ENCODE measurements around the gene FZD10. TPM values are rescaled to one million over a fixed set of nuclear protein-coding genes. Genes with fewer than 3 reads are reported as not detected.

The FZD10 gene, protein sequence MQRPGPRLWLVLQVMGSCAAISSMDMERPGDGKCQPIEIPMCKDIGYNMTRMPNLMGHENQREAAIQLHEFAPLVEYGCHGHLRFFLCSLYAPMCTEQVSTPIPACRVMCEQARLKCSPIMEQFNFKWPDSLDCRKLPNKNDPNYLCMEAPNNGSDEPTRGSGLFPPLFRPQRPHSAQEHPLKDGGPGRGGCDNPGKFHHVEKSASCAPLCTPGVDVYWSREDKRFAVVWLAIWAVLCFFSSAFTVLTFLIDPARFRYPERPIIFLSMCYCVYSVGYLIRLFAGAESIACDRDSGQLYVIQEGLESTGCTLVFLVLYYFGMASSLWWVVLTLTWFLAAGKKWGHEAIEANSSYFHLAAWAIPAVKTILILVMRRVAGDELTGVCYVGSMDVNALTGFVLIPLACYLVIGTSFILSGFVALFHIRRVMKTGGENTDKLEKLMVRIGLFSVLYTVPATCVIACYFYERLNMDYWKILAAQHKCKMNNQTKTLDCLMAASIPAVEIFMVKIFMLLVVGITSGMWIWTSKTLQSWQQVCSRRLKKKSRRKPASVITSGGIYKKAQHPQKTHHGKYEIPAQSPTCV
- polyA plus RNA-seq (ENCODE audit: insufficient read length in 3 of 3), result 1 to 10 TPM; 1.8 to 2.8 (median 2.3) TPM

DNA sequence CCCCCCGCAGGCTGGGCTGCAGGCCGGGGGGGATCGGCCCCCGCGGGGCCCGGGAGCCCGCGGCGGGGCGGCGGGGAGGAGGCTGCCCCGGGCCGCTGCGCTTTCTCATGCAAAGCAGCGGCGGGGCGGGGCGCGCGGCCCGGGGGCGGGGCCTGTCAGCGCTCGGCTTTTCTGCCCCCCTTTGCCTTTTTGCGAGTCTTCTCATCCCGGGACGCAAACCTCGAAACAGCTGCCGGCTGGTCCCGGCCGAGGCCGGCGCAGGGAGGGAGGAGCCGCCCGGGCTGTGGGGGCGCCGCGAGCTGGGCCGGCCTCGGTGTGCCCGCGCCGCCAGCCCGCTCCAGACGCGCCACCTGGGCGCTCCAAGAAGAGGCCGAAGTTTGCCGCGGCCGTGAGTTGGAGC, at the start of gene FZD10:
Gene FZD10 (plus strand): TSS at position 198 of the 400 bp plus-strand sequence. CDS start 479 bp downstream, outside the sequence.
- DNase-seq (ENCODE audit: low read depth in 3 of 3, low spot score in 2 of 3), result no peak

DNA sequence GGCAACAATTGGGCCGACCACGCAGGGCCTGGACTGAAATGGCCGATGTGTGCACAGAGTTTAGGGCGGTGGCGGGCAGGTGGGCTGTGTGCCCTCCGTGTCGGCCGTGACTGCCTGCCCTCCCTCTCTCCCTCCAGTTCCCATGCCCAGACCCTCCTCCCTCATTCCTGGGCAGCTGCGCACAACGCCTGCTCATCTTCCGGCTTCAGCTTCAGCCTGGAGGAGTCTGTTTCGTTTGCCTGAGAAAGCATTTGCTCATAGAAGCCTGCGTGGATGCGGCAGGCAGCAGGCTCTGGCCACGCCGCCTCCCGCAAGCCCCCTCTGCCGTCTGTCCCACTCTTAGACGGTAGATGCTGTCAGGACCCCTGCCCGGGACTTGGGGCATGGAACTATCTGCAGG, 47.3 kb upstream of the FZD10 start:
- no peak for DNase-seq (ENCODE audit: low read depth in 3 of 3, low spot score in 2 of 3)

DNA sequence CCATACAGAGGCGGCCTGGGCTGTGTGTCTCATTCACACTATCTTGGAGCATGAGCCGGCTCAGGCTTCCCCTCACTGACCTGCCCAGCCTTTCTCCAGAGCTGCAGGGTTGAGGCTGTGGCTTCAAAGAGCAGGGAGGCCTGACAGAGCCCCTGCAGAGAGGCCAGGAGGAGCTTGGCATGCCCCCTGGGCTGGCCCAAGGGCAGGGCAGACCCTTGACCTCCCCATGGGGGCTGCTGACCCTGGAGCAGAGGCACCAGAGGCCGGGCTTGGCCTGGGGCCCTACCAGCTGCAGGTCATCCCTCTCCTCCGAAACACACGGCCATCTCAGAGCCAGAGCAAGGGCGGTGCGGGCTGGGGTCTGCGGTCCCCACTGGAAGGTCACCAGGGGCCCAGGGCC, 46.6 kb upstream of the FZD10 start:
- no peak for DNase-seq (ENCODE audit: low read depth in 3 of 3, low spot score in 2 of 3)

DNA sequence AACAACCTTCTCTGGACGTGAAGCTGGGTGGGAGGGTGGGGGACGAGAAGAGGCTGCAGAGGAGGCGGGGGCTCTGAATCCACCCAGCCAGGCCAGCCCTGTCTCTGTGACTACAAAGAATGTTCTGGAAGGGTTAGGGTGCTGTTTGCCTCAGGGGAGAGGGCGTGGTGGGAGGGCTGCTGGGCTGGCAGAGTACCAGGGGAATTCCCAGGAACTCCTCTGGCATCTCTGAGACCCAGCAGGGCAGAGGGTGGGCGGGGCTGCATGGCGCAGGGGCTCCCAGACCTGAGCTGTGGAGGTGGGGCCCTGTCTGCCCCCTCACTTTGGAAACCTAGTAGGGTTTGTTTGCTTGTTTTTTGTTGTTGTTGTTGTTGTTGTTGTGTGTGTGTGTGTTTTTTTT, 45.5 kb upstream of the FZD10 start:
- no peak for DNase-seq (ENCODE audit: low read depth in 3 of 3, low spot score in 2 of 3)

DNA sequence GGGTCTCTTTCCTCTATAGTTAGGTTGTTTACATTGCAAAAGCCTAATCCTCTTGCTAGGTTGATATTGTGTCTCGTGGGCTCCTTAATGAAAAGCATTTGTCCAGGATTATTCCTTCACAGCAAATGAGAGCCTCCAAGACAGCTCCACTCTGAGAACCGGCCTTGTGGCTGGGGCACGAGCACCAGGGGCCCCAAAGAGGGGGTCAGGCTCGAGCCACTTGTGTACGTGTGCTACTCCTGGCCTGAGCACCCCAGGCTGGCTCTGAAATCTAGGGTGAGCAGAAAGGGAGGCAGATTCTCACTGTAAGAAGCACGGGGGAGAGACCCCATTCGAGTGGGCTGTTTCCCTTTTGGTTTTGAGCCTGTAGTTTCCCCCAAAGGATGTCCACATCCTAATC, 45.0 kb upstream of the FZD10 start:
- no peak for DNase-seq (ENCODE audit: low read depth in 3 of 3, low spot score in 2 of 3)

DNA sequence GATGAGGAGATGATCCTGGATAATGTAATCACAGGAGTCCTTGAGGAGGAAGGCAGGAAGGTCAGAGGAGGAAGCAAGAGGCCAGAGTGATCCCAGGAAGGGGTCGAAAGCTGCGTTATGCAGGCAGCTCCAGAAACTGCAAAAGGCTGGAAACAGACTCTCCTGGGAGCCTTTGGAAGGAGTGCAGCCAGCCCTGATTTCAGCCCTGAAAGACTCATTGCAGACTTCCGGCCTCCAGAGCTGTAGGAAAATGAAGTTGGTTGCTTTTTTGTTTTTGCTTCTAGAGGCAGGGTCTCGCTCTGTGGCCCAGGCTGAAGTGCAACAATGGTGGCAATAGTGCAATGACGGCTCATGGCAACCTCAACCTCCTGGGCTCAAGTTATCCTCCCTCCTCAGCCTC, 44.6 kb upstream of the FZD10 start:
- no peak for DNase-seq (ENCODE audit: low read depth in 3 of 3, low spot score in 2 of 3)

DNA sequence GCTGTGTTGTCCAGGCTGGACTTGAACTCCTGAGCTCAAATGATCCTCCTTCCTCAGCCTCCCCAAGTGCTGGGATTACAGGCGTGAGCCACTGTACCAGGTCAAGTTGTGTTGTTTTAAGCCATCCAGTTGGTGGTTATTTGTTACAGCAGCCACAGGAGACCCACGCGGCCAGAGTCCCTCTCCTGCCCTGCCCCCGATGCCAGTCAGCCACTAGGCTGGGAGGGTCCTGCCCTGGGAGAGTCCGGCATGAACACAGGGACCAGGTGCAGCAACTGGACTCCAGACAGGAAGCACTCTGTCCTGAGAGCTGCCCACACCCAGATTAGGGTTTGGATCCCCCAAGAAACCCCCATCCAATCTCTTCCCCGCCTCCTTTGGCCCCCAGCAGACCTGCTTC, 44.1 kb upstream of the FZD10 start:
- no peak for DNase-seq (ENCODE audit: low read depth in 3 of 3, low spot score in 2 of 3)

DNA sequence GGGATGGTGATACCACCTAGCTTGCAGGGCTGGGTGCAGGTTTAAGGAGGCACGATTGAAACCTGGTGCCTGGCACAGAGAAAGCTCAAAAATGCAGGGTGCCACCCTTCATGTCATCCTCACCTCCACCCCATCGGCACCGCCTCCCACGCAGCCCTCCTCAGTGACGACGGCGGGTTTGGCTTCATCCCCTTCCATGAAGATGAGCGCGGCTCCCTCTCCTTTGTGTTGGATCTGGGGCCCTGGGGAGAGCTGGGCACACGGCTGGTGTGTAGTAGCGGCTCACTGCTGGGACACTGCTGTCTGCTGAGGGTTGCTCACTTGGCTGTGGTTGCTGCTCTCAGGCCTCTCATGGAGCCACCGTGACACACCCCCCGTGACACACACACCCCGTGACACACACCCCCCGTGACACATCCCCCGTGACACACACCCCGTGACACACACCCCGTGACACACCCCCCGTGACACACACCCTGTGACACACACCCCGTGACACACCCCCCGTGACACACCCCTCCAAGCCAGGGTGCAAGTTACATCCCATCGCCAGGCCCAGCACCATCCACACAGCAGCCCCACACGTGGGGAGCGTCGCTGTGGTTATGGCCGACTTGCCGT, 42.9 kb upstream of the FZD10 start:
- no peak for DNase-seq (ENCODE audit: low read depth in 3 of 3, low spot score in 2 of 3)

DNA sequence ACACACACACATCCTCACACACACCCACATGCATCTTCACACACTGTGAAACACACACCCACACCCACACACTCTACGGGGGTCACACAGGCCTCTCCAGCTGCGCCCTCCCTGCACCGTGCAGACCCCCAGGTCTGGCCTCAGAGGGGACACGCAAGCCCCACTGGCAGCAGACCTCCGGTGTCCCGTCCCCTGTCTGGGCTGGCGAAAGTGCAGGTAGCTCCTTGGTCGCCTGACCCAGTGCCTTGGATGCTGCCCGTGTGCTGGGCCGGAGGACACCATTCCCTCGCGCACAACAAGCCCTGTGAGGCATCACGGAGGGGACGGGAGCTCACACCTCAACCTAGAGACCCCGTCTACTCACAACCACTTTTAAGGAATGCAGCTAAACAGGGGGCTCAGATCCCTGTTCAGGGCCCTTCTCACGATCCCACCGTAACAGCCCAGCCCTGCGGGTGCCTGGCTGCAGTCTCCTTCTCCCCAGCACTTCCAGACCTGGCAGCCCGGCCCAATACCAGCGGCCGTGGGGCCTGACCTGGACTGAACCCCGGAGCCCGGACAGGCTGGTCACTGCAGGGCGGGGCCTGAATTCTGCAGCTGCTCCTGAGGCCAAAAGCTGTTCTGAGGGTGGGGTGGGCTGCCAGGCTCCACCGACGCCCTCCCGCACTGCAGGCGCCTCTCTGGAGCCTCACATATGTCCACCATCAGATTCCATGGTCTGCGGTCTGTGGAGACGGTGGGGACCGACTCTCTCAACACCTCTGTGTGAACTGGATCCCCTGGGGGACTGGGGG, 42.1 kb upstream of the FZD10 start:
- DNase-seq (ENCODE audit: low read depth in 3 of 3, low spot score in 2 of 3), result no peak

DNA sequence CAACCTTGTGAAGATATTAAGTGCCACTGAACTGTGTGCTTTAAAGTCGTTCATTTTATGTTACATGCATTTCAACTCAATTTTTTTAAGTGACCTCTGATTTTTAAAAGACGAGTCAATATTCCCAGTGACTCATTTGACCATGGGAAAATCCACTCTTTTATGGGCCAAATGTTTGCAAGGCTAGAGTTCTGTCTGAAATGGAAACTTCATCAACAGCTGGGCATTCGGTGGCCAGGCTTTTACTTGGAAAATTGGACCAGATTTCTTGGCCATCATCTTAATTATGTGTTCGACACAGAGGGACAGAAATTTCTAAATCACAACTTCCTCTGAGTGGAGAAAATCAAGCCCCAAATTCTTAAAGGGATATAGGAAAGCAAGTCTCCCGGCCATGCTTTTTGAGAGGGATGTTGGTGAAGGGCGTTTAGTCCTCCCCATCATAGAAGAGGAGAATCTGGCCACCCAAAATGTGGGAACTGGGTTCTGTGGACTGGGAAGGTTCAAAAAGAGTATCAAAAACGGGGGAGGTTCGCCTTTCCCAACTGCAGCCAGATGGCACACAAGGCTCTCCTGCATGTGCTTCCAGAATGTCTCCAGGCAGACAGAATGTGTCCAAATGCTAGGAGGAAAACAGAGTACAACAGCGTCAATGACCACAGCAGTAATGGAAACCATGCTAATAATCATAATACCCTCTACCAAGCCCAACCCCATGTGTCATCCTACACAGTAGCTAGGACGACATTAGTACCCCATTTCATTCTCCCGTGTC, 40.9 kb upstream of the FZD10 start:
- DNase-seq (ENCODE audit: low read depth in 3 of 3, low spot score in 2 of 3), result no peak

DNA sequence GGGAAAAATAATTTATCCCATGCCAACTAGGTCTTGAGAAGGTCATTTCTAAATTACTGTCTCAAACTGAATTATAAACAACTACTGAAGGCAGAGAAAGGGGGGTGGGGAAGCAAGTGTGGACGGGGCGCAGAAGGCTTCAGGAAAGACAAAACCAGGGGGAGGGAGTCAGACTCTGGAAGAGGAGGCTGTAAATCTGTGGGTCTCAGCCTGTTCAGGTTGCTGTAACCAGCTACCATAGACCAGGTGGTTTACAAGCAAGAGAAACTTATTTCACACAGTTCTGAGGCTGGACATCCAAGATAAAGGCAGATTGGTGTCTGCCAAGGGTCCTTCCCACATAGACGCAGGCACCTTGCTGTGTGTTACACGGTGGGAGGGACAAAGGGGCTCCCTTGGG, 39.9 kb upstream of the FZD10 start:
- no peak for DNase-seq (ENCODE audit: low read depth in 3 of 3, low spot score in 2 of 3)

DNA sequence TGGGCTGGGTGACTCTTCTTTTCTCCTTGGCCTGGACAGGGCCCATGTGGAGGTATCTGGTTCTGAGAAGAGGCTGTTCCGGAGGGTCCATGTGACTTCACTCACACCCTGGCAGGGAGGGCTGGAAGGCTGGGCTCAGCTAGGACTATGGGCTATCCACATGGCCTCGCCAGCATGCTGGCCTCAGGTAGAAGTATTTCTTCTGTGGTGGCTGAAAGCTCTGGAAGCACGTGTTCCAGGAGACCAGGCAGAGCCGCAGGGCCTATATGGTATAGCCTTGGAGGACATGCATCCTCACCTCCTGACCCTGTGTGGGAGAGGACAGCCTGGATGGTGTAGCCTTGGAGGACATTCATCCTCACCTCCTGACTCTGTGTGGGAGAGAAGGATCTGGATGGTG, 38.2 kb upstream of the FZD10 start:
- DNase-seq (ENCODE audit: low read depth in 3 of 3, low spot score in 2 of 3), result no peak

DNA sequence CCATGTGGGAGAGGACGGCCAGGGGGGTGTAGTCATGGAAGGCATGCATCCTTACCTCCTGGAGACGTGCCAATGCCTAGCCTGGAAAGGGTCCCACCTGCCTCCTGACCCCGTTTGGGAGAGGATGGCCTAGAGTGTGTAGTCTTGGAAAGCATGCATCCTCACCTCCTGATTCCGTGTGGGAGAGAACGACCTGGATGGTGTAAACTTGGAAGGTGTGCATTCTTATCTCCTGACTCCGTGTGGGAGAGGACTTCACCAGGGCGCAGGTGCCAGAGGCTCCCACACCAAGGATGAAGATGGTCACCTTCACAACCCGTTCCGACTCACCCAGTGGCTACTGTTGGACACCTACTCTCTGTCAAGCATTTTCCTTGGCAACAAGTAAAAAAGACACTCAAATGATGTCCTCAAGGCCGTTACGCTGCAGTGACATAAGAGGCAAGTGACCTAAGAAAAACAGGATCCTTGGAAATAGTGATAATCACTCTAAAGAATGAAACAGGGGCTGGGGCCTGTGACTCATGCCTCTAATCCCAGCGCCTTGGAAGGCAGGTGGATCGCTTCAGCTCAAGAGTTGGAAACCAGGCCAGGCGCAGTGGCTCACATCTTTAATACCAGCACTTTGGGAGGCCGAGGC, 37.5 kb upstream of the FZD10 start:
- DNase-seq (ENCODE audit: low read depth in 3 of 3, low spot score in 2 of 3), result no peak

DNA sequence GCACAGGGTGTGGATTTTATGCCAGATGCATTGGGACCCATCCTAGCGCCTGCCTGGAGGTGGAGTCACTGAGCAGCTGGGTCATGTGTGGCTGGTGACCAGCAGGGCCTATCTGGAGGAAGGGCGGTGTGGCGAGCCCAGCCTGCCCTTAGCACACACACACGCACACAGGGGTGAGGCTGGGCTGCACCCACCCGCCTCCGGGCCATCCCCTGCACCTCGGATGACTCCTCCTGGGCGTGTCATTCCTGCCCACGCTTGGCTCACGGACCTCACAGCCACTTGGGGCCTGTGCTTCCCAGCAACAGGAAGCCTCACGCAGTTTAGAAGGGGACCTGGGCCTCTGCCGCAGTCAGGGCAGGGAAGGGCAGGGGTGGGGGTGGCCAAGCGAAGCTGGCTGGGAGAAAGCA, 36.2 kb upstream of the FZD10 start:
- DNase-seq (ENCODE audit: low read depth in 3 of 3, low spot score in 2 of 3), result no peak

DNA sequence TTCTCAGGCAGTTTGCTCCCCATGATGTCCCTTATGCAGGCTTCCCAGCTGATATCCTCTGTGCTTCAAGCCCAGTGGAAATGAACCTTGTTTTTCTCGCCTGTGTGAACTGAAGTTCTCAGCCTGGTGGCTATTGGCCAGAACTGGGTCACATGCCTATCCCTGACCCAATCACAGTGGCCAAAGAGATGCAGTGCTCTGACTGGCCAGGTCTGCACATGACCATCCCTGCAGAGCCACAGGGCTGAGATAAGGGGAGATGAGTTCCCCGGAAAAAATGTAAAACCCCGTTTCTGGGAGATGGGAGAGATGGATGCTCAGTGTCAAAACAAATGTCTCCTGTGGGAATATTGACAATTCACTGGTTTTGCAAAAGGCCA, 34.7 kb upstream of the FZD10 start:
- no peak for DNase-seq (ENCODE audit: low read depth in 3 of 3, low spot score in 2 of 3)

DNA sequence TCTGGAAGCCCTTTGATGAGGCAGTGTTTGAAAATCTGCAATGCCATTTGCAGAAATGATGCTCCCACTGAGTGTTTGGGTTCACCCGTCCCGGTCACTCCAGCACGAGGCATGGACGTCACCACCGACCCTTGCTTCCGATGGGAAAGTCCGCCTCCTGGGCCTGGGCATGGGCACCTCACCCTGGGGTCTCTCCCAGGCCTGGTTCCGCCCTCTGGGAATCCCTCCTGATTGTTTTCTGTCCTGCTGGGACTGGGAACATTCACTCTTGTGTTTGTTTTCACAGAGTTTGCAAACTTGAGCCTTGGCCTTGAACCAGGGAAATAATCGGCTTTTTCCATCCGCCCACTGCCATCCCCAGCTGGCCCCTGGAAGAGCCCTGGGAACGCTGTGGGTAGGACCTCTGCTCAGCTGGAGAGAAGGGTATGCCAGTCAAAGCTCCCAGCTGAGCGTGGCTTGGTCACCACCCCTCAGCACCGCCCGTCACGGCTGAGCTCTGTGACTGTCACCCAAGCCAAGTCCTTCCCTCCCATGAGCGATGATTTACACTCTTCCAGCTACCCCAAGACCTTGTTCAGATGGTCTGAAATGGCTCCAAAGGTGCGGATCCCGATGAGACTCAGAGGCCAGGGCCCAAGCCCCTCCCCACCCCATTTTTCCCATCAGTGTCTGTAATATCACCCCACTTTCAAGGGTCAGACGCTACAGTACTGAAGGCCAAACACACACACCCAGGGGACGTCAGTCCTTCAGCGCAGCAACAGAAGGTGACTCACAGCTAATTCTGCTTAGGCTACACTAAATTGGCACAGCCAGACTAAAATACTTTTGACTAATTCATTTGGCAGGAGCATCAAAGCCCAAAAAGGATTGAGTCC, 34.1 kb upstream of the FZD10 start:
- DNase-seq (ENCODE audit: low read depth in 3 of 3, low spot score in 2 of 3), result no peak

DNA sequence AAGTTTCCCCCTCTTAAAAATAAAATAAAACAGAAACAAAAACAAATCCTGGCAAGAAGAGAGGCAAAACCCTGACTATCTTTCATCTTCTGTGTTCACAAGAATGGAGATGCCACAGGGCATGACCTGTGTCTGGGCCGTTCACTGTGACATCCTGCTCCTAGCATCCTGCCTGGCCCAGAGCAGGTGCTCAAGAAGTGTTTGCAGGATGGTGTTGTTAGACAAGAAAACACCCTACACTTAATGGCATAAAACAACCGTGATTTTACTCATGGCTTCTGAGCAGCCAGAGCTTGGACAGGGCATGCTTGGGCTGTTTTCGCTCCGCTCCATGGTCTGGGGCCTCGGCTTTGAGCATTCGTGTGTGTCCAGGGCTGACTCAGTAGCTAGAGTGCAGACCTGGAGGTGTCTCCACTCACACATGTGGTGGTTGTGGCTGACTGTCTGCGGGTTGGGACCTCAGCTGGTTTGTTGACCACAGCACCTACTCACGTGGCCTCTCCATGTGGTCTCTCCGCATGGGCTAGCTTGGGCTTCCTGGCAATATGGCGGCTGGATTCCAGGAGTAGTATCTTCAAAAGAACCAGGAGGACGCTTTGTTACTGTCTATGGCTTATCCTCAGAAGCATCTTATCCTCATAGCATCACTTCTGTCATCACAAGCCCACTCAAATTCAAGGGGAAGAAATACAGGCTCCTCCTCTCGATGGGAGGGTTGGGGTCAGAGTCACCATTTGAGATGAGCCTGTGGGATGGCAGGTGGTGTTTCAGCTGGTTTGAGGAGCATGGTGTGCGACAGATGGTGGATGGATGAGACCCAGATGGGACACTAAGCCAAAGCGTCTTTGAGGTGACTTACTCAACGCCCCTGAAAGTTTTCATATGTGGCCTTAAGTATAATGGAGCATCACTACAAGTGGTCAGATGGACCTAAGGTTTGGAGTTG, 33.2 kb upstream of the FZD10 start:
- no peak for DNase-seq (ENCODE audit: low read depth in 3 of 3, low spot score in 2 of 3)

DNA sequence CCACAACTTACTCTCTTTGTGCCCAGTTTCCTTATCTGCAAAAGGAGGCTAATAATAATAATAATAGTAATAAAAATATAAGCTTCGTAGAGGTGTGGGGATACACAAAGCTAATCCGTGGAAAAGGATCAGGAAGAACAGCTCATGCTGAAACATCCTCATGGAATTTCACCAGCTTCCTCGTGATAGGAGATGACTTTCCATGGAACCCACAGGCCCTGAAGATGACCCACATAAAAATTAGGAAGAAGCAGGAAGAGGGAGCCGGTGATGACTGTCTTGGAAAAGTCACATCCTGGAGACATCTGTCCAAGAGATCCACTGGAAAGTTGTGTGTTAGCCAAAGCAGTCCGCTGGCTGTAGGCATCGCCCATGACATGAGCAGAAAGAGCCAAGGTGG, 31.9 kb upstream of the FZD10 start:
- no peak for DNase-seq (ENCODE audit: low read depth in 3 of 3, low spot score in 2 of 3)

Measured in right renal cortex interstitium (tissue), 3 donors.